WERI-Rb-1 (cell line): ENCODE results near the gene ENAH.
A peak's percentile ranks its signal among the peaks of the same experiment; 100 is the strongest.
"Not testable (repeated sequence)": the region's sequence is repeated elsewhere in the genome, so short reads cannot be mapped to it uniquely, and the experiment has no call there.

ENCODE experiments used
- DNase-seq: peaks from one replicate; pipeline ENCODE4 v3.0.0-alpha.2; 2020
- H3K27ac ChIP-seq: fragments of 250-450 bp; sonication (Bioruptor Pico); 2 replicates; pipeline ENCODE4 v1.5.1; 2020; ENCODE audit warnings: mild to moderate bottlenecking, moderate library complexity
- H3K27me3 ChIP-seq: fragments of 250-450 bp; sonication (Bioruptor Pico); 2 replicates; pipeline ENCODE4 v1.5.1; 2021; ENCODE audit warnings: mild to moderate bottlenecking, low read depth, moderate library complexity; ENCODE audit not compliant: insufficient read depth, severe bottlenecking
- H3K36me3 ChIP-seq: fragments of 250-450 bp; sonication (Bioruptor Pico); 2 replicates; pipeline ENCODE4 v1.5.1; 2020; ENCODE audit warnings: mild to moderate bottlenecking, moderate library complexity
- H3K4me3 ChIP-seq: 2 replicates; pipeline ENCODE4 v1.5.1; 2011; ENCODE audit warnings: low read depth, mild to moderate bottlenecking, control low read depth, low read length
- H3K9me3 ChIP-seq: fragments of 250-450 bp; sonication (Bioruptor Pico); 2 replicates; pipeline ENCODE4 v1.5.1; 2021; ENCODE audit warnings: mild to moderate bottlenecking, moderate library complexity; ENCODE audit not compliant: severe bottlenecking
- CTCF ChIP-seq: IDR thresholded peaks from 2 replicates; pipeline ENCODE4 v1.5.1; 2011; ENCODE audit warnings: low read depth, mild to moderate bottlenecking, control low read depth, inconsistent platforms, low read length

ENAH gene

GRCh38 chr1:225617479-225617878 is 35.4 kb downstream of the ENAH start:
- Histone ChIP-seq H3K27ac (peak overlapping the region; percentile 68), H3K9me3 (no peaks in the 10 kb centered on the region), H3K4me3 (no peak overlapping the region), H3K36me3 (no peaks in the 10 kb centered on the region; the same call in none of the 2 replicates), H3K27me3 (no peaks in the 10 kb centered on the region)
- DNase-seq, result no peak
- TF ChIP-seq CTCF, result no peak

- not testable (repeated sequence) for H3K27ac ChIP-seq, H3K4me3 ChIP-seq, H3K36me3 ChIP-seq, DNase-seq, H3K9me3 ChIP-seq, H3K27me3 ChIP-seq
These were observed 37.5 kb downstream of the ENAH start for GRCh38 chr1:225615403-225615790.

GRCh38 chr1:225613006-225613405 is 39.9 kb downstream of the ENAH start:
- no peak for DNase-seq
- no peak overlapping the region for H3K4me3 ChIP-seq
- H3K9me3 ChIP-seq, result no peaks in the 10 kb centered on the region
- no peak for TF ChIP-seq CTCF
- H3K36me3 ChIP-seq, result no peaks in the 10 kb centered on the region
- no peak overlapping the region for H3K27ac ChIP-seq
- H3K27me3 ChIP-seq, result no peaks in the 10 kb centered on the region

- Histone ChIP-seq H3K4me3 (no peak overlapping the region), H3K9me3 (no peaks in the 10 kb centered on the region), H3K27me3 (no peaks in the 10 kb centered on the region), H3K36me3 (no peaks in the 10 kb centered on the region), H3K27ac (no peak overlapping the region)
- no peak for TF ChIP-seq CTCF
- no peak for DNase-seq
These were observed 40.6 kb downstream of the ENAH start for GRCh38 chr1:225612287-225612686.

GRCh38 chr1:225611537-225612223 is 41.2 kb downstream of the ENAH start:
- Histone ChIP-seq H3K9me3 (no peaks in the 10 kb centered on the region), H3K27ac (no peak overlapping the region), H3K36me3 (no peaks in the 10 kb centered on the region), H3K4me3 (no peak overlapping the region), H3K27me3 (no peaks in the 10 kb centered on the region)
- no peak for DNase-seq
- TF ChIP-seq CTCF, result no peak

GRCh38 chr1:225610539-225610938 is 42.4 kb downstream of the ENAH start:
- H3K27ac ChIP-seq, result no peak overlapping the region
- H3K36me3 ChIP-seq, result no peaks in the 10 kb centered on the region
- no peak for DNase-seq
- no peak overlapping the region for H3K4me3 ChIP-seq
- no peak for TF ChIP-seq CTCF
- no peaks in the 10 kb centered on the region for H3K27me3 ChIP-seq
- H3K9me3 ChIP-seq, result no peaks in the 10 kb centered on the region
